Mammary epithelial cell (primary cell): ENCODE data around the gene DMD.

Source experiments
- EZH2 ChIP-seq: IDR thresholded peaks from 2 replicates; pipeline ENCODE4 v1.6.1; 2012; ENCODE audit warnings: low read length, inconsistent platforms, borderline replicate concordance
- TF ChIP-seq, protein P1 (sequence below), 2 donors: IDR thresholded peaks in 1 of 2; conservative IDR thresholded peaks in 1 of 2; 2 replicates each; pipeline ENCODE4 v1.5.1; 2011 to 2012; ENCODE audit warnings: inconsistent platforms in 2 of 2, low read length in 2 of 2, mild to moderate bottlenecking in 2 of 2, control low read depth in 1 of 2, low read depth in 1 of 2; ENCODE audit not compliant: insufficient read depth in 1 of 2; ENCODE audit errors: extremely low read depth in 1 of 2

DNA sequence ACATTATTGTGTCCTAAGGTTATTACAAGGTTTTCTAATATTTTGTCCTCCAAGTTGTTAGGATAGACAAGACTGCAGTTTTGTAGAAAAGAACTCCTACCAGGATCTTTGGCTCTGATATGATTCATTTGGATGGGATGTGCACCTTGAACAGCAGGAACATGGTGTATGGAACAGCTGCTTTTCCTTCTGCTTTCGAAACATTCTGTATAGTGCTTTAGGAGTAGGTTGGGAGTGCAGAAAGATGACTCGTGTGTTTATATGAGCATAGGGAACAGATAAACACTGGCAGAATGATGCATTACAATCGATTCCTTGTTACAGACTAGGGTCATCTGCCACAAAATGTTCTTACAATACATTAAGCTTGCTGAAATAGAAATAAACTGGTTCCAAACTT, 790.1 kb downstream of the DMD start:
- TF ChIP-seq, protein P1, sequence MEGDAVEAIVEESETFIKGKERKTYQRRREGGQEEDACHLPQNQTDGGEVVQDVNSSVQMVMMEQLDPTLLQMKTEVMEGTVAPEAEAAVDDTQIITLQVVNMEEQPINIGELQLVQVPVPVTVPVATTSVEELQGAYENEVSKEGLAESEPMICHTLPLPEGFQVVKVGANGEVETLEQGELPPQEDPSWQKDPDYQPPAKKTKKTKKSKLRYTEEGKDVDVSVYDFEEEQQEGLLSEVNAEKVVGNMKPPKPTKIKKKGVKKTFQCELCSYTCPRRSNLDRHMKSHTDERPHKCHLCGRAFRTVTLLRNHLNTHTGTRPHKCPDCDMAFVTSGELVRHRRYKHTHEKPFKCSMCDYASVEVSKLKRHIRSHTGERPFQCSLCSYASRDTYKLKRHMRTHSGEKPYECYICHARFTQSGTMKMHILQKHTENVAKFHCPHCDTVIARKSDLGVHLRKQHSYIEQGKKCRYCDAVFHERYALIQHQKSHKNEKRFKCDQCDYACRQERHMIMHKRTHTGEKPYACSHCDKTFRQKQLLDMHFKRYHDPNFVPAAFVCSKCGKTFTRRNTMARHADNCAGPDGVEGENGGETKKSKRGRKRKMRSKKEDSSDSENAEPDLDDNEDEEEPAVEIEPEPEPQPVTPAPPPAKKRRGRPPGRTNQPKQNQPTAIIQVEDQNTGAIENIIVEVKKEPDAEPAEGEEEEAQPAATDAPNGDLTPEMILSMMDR (conservative IDR thresholded peaks at IDR 0.05 in 1 of 2, IDR thresholded peaks at IDR 0.05 in 1 of 2; ENCODE audit: extremely low read depth in 1 of 2, insufficient read depth in 1 of 2, low read depth in 1 of 2, low read length in 2 of 2), result no peak
- TF ChIP-seq EZH2, result no peak
